Measurements from ENCODE around the gene LTBR.

Gene LTBR

DNA sequence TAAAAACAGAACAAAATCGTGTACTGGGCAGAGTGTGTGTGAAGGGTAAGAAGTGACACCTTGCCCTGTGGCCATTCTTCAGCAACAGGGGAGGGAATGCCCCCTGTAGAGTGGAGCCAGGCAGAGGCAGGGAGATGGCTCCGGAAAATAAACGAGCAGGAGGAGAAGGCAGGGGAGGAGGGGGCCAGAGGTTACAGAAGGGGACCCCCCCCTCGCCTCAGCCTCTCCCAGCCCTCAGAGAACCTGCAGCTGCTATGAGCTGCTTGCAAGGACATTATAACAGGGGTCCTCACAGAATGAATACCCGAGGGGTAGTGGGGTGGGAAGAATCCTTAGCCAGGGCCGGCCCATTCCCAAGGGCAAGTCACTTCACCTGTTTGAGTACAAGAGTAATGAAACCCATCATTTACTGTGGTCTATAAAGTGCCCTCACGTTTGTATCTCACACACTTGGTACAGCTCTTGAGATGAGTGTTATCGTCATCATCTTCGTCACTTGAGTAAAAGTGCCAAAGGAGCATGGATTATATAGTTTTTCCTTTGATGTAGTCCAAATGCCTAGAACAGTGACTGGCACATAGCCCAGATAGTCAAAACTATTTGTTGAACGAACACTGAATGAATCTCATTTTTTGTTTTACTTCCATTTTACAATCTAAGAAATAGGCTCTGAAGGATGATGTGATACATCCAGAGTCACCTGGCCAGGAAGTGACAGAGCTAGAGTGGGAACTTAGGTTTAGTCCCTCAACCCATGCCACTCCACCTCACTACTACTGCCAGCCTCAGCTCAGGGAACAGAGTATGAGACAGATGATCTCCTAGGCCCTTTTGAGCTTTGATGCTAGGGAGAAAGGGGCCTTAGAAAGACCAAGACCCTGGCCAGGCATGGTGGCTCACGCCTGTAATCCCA, 23.1 kb upstream of the LTBR start:
- no peaks in the 10 kb centered on the region for H3K27me3 ChIP-seq (ENCODE audit: control insufficient read depth, insufficient read depth, low read length, poor library complexity, severe bottlenecking)
- H3K9me3 ChIP-seq (ENCODE audit: control insufficient read depth, low read length), result no peaks in the 10 kb centered on the region
- no peak overlapping the region for H3K27ac ChIP-seq (ENCODE audit: insufficient read depth, low read depth, low read length, poor library complexity, severe bottlenecking)
- WGBS, 2 experiments, result 89 to 91% methylated on average over 11 of the region's 11 CpGs
- H3K36me3 ChIP-seq (ENCODE audit: control insufficient read depth, insufficient read depth, low read length), result no peaks in the 10 kb centered on the region
- H3K4me3 ChIP-seq (ENCODE audit: insufficient read depth, low read depth, low read length), result no peak overlapping the region
- H3K4me1 ChIP-seq (ENCODE audit: control insufficient read depth, insufficient read depth, low read length), result no peaks in the 10 kb centered on the region

DNA sequence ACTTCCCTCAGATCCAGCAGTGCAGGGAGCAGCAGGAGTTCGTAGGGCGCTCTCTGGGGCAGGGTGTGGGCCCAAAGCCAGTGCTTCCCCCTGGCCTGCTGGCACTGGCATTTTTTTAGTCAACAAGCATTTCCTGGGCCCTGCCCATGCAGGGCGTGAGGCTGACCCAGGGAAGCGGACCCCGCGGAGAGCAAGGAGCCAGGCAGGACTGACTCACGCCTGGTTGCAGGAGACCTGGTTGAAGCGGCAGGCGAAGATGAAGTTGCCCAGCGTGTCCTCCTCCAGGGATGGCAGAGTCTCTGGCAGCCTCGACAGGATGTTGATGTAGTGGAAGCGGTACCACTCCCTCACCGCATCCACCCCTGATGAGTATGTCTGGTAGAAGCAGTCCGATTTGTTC, 22.1 kb upstream of the LTBR start:
- WGBS, 2 experiments, result 94 to 95% methylated on average over 14 of the region's 14 CpGs
- H3K9me3 ChIP-seq (ENCODE audit: control insufficient read depth, low read length), result no peaks in the 10 kb centered on the region

DNA sequence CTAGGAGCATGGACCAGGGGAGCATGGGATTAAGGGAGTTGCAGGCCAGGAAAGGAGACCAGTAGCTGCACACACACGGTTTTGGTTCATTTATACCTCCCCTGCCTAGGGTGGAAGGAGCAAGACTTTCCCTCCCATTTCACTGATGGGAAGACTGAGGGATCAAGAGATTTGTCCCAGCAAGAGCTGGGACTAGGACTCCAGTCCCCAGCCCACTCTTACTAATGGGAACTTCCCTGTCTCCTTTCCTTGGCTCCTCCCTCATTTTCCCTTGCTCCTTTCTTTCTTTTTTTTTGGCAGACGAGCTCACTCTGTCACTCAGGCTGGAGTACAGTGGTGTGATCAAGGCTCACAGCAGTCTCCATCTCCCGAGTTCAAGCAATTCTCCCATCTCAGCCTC, 21.6 kb upstream of the LTBR start:
- no peak overlapping the region for H3K27ac ChIP-seq (ENCODE audit: insufficient read depth, low read depth, low read length, poor library complexity, severe bottlenecking)
- no peaks in the 10 kb centered on the region for H3K4me1 ChIP-seq (ENCODE audit: control insufficient read depth, insufficient read depth, low read length)
- H3K9me3 ChIP-seq (ENCODE audit: control insufficient read depth, low read length), result no peaks in the 10 kb centered on the region
- WGBS, 2 experiments, result 72 to 78% methylated on average over 3 of the region's 3 CpGs
- H3K4me3 ChIP-seq (ENCODE audit: insufficient read depth, low read depth, low read length), result no peak overlapping the region
- no peaks in the 10 kb centered on the region for H3K36me3 ChIP-seq (ENCODE audit: control insufficient read depth, insufficient read depth, low read length)
- H3K27me3 ChIP-seq (ENCODE audit: control insufficient read depth, insufficient read depth, low read length, poor library complexity, severe bottlenecking), result no peaks in the 10 kb centered on the region

More for the DNA sequence above, 22.1 kb upstream of the LTBR start:
- Histone ChIP-seq H3K4me3 (ENCODE audit: insufficient read depth, low read depth, low read length) (no peak overlapping the region), H3K36me3 (ENCODE audit: control insufficient read depth, insufficient read depth, low read length) (no peaks in the 10 kb centered on the region), H3K4me1 (ENCODE audit: control insufficient read depth, insufficient read depth, low read length) (no peaks in the 10 kb centered on the region), H3K27ac (ENCODE audit: insufficient read depth, low read depth, low read length, poor library complexity, severe bottlenecking) (no peak overlapping the region), H3K27me3 (ENCODE audit: control insufficient read depth, insufficient read depth, low read length, poor library complexity, severe bottlenecking) (no peaks in the 10 kb centered on the region)

GRCh38 chr12:6363010-6363329, 21.0 kb upstream of the LTBR start:
- Histone ChIP-seq H3K27ac (ENCODE audit: insufficient read depth, low read depth, low read length, poor library complexity, severe bottlenecking) (no peak overlapping the region), H3K36me3 (ENCODE audit: control insufficient read depth, insufficient read depth, low read length) (no peaks in the 10 kb centered on the region), H3K27me3 (ENCODE audit: control insufficient read depth, insufficient read depth, low read length, poor library complexity, severe bottlenecking) (no peaks in the 10 kb centered on the region), H3K4me1 (ENCODE audit: control insufficient read depth, insufficient read depth, low read length) (no peaks in the 10 kb centered on the region), H3K4me3 (ENCODE audit: insufficient read depth, low read depth, low read length) (no peak overlapping the region), H3K9me3 (ENCODE audit: control insufficient read depth, low read length) (no peaks in the 10 kb centered on the region)
- WGBS, 2 experiments, result 28 to 33% methylated on average over 4 of the region's 4 CpGs

DNA sequence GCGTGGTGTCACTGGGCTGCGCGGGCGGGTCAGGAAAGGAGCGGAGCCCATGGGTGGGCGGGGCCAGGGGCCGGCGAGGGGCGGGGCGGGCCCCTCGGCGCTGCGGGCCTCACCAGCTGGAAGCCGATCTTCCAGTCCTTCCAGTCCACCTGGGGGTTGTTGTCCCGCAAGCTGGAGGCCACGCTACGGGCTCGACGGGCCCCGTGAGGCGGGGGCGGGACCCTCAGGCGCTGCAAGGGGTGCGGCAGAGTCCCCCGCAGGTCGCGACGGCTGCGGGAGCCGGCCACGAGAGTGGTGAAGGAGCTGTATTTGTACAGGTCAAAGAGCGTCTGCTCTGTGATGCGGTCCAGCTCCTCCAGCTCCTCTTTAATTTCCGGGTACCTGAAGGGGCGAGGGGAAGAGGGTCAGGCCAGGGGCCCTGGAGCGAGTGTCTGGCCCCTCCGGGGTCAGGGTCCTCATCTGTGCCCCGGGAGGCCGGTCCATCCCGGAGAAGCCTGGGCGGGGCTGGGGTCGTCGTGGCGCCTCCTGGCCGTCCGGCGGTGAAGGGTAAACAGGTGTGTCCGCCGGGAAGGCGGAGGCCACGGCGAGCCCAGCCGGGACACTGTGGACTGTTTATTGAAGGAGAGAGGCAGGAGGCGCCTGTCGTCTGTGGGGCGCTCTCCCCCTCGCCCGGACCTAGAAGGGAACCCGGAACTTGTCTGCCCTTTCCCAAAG, 20.5 kb upstream of the LTBR start:
- H3K27ac ChIP-seq (ENCODE audit: insufficient read depth, low read depth, low read length, poor library complexity, severe bottlenecking), result no peak overlapping the region
- H3K9me3 ChIP-seq (ENCODE audit: control insufficient read depth, low read length), result no peaks in the 10 kb centered on the region
- WGBS, 2 experiments, result 9% methylated on average over 59 of the region's 59 CpGs
- H3K27me3 ChIP-seq (ENCODE audit: control insufficient read depth, insufficient read depth, low read length, poor library complexity, severe bottlenecking), result no peaks in the 10 kb centered on the region
- no peaks in the 10 kb centered on the region for H3K4me1 ChIP-seq (ENCODE audit: control insufficient read depth, insufficient read depth, low read length)
- H3K36me3 ChIP-seq (ENCODE audit: control insufficient read depth, insufficient read depth, low read length), result no peaks in the 10 kb centered on the region
- H3K4me3 ChIP-seq (ENCODE audit: insufficient read depth, low read depth, low read length), result peak overlapping the region; percentile 58

GRCh38 chr12:6364044-6364374, 20.0 kb upstream of the LTBR start:
- no peak overlapping the region for H3K4me3 ChIP-seq (ENCODE audit: insufficient read depth, low read depth, low read length)
- 67 to 72% methylated on average over 15 of the region's 15 CpGs for WGBS, 2 experiments
- no peak overlapping the region for H3K27ac ChIP-seq (ENCODE audit: insufficient read depth, low read depth, low read length, poor library complexity, severe bottlenecking)
- H3K27me3 ChIP-seq (ENCODE audit: control insufficient read depth, insufficient read depth, low read length, poor library complexity, severe bottlenecking), result no peaks in the 10 kb centered on the region
- H3K9me3 ChIP-seq (ENCODE audit: control insufficient read depth, low read length), result no peaks in the 10 kb centered on the region
- H3K4me1 ChIP-seq (ENCODE audit: control insufficient read depth, insufficient read depth, low read length), result no peaks in the 10 kb centered on the region
- H3K36me3 ChIP-seq (ENCODE audit: control insufficient read depth, insufficient read depth, low read length), result no peaks in the 10 kb centered on the region

DNA sequence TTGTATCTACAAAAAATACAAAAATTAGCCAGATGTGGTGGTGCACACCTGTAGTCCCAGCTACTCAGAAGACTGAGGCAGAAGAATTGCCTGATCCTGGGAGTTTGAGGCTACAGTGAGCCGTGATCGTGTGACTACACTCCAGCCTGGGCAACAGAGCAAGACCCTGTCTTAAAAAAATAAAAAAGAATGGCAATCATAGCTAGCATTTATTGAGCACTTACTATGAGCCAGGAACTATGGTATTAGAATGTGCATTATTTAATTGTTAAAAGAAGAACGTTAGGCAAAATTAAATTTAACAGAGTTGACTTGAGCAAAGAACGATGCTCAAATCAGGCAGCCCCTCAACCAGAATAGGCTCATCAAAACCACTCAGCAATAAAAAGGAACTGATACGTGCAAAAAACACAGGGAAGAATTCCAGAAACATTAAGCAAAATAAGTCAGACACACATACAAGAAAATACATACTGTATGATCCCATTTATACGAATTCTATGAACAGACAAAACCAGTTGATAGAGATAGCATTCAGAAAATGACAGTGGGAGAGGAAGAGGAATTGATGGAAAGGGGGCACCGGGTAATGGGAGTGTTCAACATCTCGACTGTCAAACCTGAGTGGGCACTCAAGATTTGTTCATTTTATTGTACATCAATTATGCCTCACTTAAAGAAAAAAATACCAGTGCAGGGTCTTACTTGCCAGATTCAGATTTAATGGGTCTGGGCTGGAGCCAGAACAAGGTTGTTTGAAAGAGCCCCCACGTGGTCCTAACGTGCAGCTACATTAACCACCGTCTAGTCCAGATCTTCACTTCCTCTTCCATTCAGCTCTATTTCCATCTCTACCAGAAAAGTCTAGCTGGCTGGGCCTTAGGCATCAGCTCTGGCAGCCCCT, 16.6 kb upstream of the LTBR start:
- 80 to 83% methylated on average over 11 of the region's 11 CpGs for WGBS, 2 experiments
- Histone ChIP-seq H3K4me1 (ENCODE audit: control insufficient read depth, insufficient read depth, low read length) (peaks cover 13% of the 10 kb centered on the region), H3K9me3 (ENCODE audit: control insufficient read depth, low read length) (no peaks in the 10 kb centered on the region), H3K27ac (ENCODE audit: insufficient read depth, low read depth, low read length, poor library complexity, severe bottlenecking) (no peak overlapping the region), H3K27me3 (ENCODE audit: control insufficient read depth, insufficient read depth, low read length, poor library complexity, severe bottlenecking) (no peaks in the 10 kb centered on the region), H3K4me3 (ENCODE audit: insufficient read depth, low read depth, low read length) (no peak overlapping the region), H3K36me3 (ENCODE audit: control insufficient read depth, insufficient read depth, low read length) (no peaks in the 10 kb centered on the region)

GRCh38 chr12:6367969-6368892, 15.7 kb upstream of the LTBR start:
- Histone ChIP-seq H3K27ac (ENCODE audit: insufficient read depth, low read depth, low read length, poor library complexity, severe bottlenecking) (no peak overlapping the region), H3K9me3 (ENCODE audit: control insufficient read depth, low read length) (no peaks in the 10 kb centered on the region), H3K36me3 (ENCODE audit: control insufficient read depth, insufficient read depth, low read length) (no peaks in the 10 kb centered on the region), H3K4me1 (ENCODE audit: control insufficient read depth, insufficient read depth, low read length) (peaks cover 18% of the 10 kb centered on the region), H3K4me3 (ENCODE audit: insufficient read depth, low read depth, low read length) (no peak overlapping the region), H3K27me3 (ENCODE audit: control insufficient read depth, insufficient read depth, low read length, poor library complexity, severe bottlenecking) (no peaks in the 10 kb centered on the region)
- WGBS, 2 experiments, result 90 to 91% methylated on average over 15 of the region's 15 CpGs

- Histone ChIP-seq H3K36me3 (ENCODE audit: control insufficient read depth, insufficient read depth, low read length) (no peaks in the 10 kb centered on the region), H3K27ac (ENCODE audit: insufficient read depth, low read depth, low read length, poor library complexity, severe bottlenecking) (no peak overlapping the region), H3K27me3 (ENCODE audit: control insufficient read depth, insufficient read depth, low read length, poor library complexity, severe bottlenecking) (peaks cover 4% of the 10 kb centered on the region), H3K9me3 (ENCODE audit: control insufficient read depth, low read length) (no peaks in the 10 kb centered on the region), H3K4me1 (ENCODE audit: control insufficient read depth, insufficient read depth, low read length) (peaks cover 25% of the 10 kb centered on the region), H3K4me3 (ENCODE audit: insufficient read depth, low read depth, low read length) (no peak overlapping the region)
- 89% methylated on average over 9 of the region's 9 CpGs for WGBS, 2 experiments
Measured at GRCh38 chr12:6368906-6369525, 14.9 kb upstream of the LTBR start.
